ENCODE results near the gene ATP8A2.
"Not testable (repeated sequence)": the region's sequence is repeated elsewhere in the genome, so short reads cannot be mapped to it uniquely, and the experiment has no call there.

The ATP8A2 gene

DNA sequence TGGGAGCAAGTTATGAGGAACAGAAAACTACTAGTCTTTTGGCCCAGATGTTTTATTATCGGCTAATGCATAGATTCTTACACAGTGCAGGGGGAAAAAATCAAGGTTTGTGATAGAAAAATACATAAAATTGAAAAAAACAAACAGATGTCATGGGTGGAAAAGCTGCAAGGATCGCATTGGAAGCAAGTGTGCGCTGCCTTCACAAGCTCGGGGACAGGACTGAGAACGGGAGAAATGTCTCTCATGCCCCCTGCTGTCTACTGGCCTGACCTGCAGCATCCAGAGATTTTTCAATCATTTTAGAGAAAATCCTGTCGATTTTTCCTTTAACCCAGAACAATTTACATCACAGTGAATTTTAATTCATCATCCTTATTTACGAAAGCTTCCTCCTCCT, 700.6 kb downstream of the ATP8A2 start:
- not testable (repeated sequence) for DNase-seq (ENCODE audit: low spot score)

- DNase-seq (ENCODE audit: low spot score) = no peak
Observed at GRCh38 chr13:26074706-26075105, 702.9 kb downstream of the ATP8A2 start.

All from AG08396 (cell line).